CMK (cell line): ENCODE data around the gene TP53INP2.
"Not testable (repeated sequence)": the region's sequence is repeated elsewhere in the genome, so short reads cannot be mapped to it uniquely, and the experiment has no call there.

Experiments used
- DNase-seq: peaks from one replicate; pipeline ENCODE4 v3.0.0-alpha.2; 2010; ENCODE audit warnings: low read depth

Gene TP53INP2

DNA sequence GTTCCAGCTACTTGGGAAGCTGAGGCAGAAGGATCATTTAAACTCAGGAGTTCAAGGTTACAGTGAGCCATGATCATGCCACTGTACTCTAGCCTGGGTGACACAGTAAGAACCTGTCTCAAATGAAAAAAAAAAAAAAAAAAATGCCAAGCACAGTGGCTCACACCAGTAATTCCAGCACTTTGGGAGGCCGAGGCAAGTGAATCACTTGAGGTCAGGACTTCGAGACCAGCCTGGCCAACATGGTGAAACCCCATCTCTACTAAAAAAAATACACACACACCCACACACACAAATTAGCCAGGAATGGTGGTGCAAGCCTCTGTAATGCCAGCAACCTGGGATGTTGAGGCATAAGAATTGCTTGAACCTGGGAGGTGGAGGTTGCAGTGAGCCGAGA, 18.4 kb downstream of the TP53INP2 start:
- not testable (repeated sequence) for DNase-seq

GRCh38 chr20:34724172-34724571, 20.0 kb downstream of the TP53INP2 start:
- DNase-seq, result no peak

DNA sequence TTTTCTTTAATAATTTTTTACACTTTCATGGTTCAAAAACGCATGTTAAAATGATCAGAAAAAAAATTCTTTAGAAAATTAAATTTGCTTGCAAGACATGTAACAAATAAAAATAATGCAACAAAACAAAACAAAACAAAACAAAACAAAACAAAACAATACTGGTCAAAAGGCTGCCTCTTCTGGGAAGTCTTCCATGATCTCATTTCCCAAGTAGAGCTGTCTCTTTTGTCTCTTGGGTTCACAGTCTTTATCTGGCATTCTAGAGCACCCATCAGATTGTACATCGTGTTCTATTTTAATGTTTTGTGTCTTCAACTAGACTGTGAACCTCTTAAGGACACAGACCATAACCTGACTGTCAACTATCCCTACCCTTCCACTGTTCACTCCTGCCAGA, 25.3 kb downstream of the TP53INP2 start:
- DNase-seq, result no peak

GRCh38 chr20:34732523-34732922, 28.4 kb downstream of the TP53INP2 start:
- no peak for DNase-seq

- no peak for DNase-seq
Observed at GRCh38 chr20:34736106-34736735, 32.1 kb downstream of the TP53INP2 start.

DNA sequence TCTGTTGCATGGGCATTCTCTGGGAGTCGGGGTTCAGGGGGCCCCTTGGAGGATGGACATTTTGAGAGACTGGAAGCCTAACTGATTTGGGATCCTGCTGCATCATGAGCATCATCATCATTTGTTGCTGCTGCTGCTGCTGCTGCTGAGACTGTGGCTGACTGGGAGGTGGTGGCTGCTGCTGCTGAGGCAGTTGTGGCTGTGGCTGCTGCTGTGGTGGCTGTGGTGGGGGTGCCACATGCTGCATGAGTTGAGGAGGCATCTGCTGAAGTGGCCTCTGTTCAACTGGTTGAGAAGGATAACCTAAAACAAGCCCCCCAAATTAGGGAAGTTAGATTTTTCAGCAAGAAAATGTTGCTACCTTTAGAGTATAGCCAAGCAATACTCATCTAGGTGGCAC, 38.9 kb downstream of the TP53INP2 start:
- DNase-seq, result no peak

- no peak for DNase-seq
Observed at GRCh38 chr20:34744340-34744739, 40.2 kb downstream of the TP53INP2 start.

GRCh38 chr20:34744847-34745246, 40.7 kb downstream of the TP53INP2 start:
- DNase-seq, result no peak

- no peak for DNase-seq
Observed at GRCh38 chr20:34746674-34747073, 42.5 kb downstream of the TP53INP2 start.

DNA sequence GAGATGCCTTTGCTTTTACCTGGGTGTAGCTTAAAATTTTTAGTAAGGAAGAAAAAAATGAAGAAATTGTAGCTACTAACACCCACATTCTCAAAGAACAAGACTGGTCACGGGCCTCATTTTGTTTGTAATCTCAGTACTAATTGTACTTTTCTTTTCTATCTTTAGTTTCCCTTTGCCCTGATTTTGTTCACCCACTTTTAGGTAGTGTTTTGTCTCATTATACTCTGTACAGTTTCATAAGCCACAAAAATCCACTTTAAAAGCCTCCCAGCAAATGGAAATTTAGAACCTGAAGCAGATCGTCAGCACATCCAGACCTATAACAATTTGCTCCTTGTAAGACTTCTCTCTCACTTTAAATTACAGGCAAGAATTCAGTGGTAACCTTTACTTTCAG, 43.3 kb downstream of the TP53INP2 start:
- DNase-seq, result no peak

DNA sequence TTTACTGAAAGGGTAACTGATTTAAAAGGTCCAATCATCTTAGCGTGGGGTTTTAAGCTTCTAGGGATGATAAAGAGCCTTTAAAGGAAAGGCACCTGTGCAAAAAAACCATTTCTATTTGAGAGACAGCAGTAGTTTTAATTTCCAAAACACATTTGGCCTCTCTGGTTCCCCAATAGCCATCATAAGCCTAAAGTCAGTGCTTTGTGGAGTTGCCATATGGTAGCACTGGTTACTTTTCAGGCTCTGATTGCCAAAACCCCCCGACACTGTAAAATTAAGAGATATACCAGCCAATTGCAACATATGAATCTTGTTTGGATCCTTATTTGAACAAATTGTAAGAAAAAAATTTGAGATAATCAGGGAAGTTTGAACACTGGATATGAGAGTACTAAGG, 44.6 kb downstream of the TP53INP2 start:
- DNase-seq, result no peak

DNA sequence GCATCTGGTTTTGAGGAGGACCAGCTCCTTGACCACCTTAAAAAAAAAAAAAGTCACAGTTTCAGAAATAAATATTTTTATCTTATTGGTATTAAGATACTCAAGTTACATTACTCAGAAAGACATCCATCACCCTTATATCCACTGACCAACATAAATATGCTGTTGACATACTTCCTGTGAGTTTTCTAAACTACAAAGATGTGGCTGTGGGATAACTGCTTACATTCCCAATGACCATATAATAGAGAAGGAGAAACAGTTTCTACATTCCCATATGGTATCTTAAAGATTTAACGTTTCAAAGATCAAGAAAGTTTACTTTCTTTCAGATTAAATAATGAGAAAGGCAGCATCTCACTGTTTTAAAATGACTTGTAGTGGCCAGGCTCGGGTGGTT, 46.3 kb downstream of the TP53INP2 start:
- no peak for DNase-seq

- no peak for DNase-seq
Observed at GRCh38 chr20:34751453-34751852, 47.3 kb downstream of the TP53INP2 start.

DNA sequence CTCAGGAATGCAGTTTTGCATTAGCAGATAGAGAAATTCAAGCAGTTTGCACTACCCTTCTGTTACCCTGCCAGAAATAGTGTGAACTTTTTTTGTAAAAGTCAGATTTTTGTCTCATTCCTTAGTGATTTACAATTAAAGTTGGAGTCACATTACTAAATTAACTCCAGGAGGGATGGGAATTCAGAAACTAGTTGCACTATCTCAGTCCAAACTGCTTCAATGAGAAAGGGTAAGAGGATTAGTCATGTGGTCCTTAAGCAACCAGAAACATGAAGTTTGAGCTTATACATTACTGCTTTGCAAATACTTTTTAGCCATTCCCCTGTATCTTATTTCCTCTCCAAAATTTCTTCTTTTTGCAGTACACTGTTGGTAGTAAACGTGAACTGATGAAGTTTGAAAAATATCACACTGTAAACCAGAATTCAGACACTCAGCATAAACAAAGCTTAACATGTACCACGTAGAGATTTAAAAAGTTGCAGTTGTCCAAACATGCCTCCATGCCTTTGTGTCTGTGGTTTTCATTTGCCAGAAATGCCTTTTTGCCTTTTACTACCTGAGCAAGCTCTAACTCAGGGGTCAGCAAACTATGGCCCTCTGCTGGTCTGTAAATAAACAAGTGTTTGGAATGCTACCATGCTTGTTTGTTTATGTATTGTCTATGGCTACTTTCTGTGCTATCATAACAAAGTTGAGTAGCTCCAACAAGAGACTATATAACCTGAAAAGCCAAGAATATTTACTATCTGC, 49.7 kb downstream of the TP53INP2 start:
- DNase-seq, result no peak

DNA sequence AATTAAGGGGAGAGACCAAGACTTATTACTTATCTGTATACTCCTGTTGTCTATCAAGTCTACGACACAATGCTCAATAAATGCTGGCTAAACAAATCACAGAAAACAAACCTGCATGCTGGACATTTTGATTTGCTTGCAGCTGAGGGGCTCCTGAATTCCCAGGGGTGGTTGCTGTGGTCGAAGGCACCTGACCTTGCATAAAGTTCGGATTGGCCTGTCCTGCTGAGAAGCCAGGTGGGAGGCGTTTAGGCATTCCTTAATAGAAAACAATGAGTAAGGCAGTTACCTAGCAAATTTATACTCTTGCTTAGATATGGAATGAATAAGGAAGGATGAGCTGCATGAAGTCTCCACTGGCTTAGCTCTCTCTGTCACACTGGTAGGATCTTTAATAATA, 50.5 kb downstream of the TP53INP2 start:
- DNase-seq, result no peak

- DNase-seq, result no peak
Observed at GRCh38 chr20:34755367-34755766, 51.2 kb downstream of the TP53INP2 start.

GRCh38 chr20:34762031-34762555, 57.9 kb downstream of the TP53INP2 start:
- no peak for DNase-seq
